Ectodermal cell (in vitro differentiated cells): Measurements from ENCODE around the gene SIMC1.
"Not testable (repeated sequence)": the region's sequence is repeated elsewhere in the genome, so short reads cannot be mapped to it uniquely, and the experiment has no call there.

Source experiments
- H3K27ac ChIP-seq: 2 replicates; pipeline ENCODE4 v1.7.0; 2013; ENCODE audit warnings: mild to moderate bottlenecking, low read depth, low read length; ENCODE audit not compliant: insufficient read depth, poor library complexity, severe bottlenecking
- H3K27me3 ChIP-seq: 2 replicates; pipeline ENCODE4 v1.7.0; 2013; ENCODE audit warnings: mild to moderate bottlenecking, low read length; ENCODE audit not compliant: insufficient read depth, control insufficient read depth, poor library complexity, severe bottlenecking
- H3K36me3 ChIP-seq: one replicate; pipeline ENCODE4 v1.7.0; 2013; ENCODE audit warnings: low read length; ENCODE audit not compliant: control insufficient read depth, insufficient read depth
- H3K4me1 ChIP-seq: one replicate; pipeline ENCODE4 v1.7.0; 2013; ENCODE audit warnings: low read length; ENCODE audit not compliant: control insufficient read depth, insufficient read depth
- H3K4me3 ChIP-seq: 2 replicates; pipeline ENCODE4 v1.7.0; 2013; ENCODE audit warnings: low read depth, low read length, control low read depth; ENCODE audit not compliant: insufficient read depth
- H3K9me3 ChIP-seq: 2 replicates; pipeline ENCODE4 v1.7.0; 2013; ENCODE audit warnings: mild to moderate bottlenecking, low read length, moderate library complexity; ENCODE audit not compliant: control insufficient read depth
- WGBS, 2 experiments: methylation state at CpG; one replicate each; pipeline ENCODE4 v1.1.7; 2013; ENCODE audit warnings: missing lambda C conversion rate in 2 of 2; 5-methylcytosine and 5-hydroxymethylcytosine counted together

Gene SIMC1

DNA sequence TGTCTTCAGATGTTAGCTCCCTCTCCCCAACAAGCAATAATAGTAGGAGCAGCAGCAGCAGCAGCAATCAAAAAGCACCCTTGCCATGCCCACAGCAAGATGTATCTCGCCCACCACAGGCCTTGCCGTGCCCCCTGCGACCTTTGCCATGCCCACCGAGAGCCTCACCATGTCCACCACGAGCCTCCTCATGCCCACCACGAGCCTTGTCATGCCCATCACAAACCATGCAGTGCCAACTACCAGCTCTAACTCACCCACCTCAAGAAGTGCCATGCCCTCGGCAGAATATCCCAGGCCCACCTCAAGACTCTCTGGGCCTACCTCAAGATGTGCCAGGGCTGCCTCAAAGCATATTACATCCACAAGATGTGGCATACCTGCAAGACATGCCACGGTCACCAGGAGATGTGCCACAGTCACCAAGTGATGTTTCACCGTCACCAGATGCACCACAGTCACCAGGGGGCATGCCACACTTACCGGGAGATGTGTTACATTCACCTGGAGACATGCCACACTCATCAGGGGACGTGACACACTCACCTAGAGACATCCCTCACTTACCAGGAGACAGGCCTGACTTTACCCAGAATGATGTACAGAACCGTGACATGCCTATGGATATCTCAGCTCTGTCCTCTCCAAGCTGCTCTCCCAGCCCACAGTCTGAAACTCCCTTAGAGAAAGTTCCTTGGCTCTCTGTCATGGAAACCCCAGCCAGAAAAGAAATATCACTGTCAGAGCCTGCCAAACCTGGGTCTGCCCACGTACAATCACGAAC lies 52.0 kb downstream of the SIMC1 start:
- H3K36me3 ChIP-seq, H3K27ac ChIP-seq, H3K27me3 ChIP-seq, H3K4me1 ChIP-seq, H3K4me3 ChIP-seq, H3K9me3 ChIP-seq: not testable (repeated sequence)
- 94 to 95% methylated on average over 13 to 14 of the region's 14 CpGs for WGBS, 2 experiments

DNA sequence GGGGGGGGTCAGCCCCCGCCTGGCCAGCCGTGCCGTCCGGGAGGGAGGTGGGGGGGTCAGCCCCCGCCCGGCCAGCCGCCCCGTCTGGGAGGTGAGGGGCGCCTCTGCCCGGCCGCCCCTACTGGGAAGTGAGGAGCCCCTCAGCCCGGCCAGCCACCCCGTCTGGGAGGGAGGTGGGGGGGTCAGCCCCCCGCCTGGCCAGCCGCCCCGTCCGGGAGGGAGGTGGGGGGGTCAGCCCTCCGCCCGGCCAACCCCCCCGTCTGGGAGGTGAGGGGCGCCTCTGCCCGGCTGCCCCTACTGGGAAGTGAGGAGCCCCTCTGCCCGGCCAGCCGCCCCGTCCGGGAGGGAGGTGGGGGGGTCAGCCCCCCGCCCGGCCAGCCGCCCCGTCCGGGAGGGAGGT lies 67.1 kb downstream of the SIMC1 start:
- not testable (repeated sequence) for H3K4me3 ChIP-seq, H3K4me1 ChIP-seq, H3K36me3 ChIP-seq, H3K9me3 ChIP-seq, H3K27me3 ChIP-seq, H3K27ac ChIP-seq
- 94 to 96% methylated on average over 9 to 13 of the region's 31 CpGs for WGBS, 2 experiments

DNA sequence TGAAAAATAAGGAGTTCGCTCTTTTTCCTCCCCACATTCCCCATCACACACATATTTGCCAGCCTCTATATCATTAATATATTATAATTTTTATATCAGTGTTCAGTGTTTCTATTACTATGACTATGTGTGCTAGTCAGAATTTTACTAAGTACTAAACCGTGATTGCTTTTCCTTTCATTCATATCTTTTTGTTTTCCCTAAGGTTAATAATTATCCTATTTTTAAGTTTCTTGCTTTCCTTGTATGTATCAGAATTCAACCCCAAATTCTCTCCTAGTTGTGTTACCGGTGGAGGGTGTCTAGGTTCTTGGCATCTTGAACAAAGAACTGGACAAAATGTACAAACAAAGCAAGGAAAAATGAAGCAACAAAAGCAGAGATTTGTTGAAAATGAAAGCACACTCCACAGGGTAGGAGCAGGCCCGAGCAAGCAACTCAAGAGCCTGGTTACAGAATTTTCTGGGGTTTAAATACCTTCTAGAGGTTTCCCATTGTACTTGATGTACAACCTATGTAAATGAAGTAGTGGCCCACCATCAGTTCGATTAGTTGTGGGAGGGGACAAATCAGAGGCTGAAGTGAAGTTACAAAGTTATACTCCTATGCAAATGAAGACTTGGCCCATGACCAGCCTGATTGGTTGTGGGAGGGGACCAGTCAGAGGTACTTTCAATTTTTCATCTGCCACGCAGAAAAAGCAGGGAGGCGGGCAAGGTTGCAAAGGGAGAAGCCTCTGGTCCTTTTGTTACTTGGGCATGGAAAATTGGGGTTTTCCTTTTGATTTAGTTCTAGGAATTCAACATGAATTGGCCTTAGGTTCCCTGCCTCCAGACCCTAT lies 79.5 kb downstream of the SIMC1 start:
- Histone ChIP-seq H3K4me1 (no peaks in the 10 kb centered on the region), H3K9me3 (no peaks in the 10 kb centered on the region), H3K27ac (no peak overlapping the region), H3K4me3 (no peak overlapping the region), H3K36me3 (peaks cover 15% of the 10 kb centered on the region), H3K27me3 (no peaks in the 10 kb centered on the region)
- WGBS, 2 experiments, result 93 to 95% methylated on average over 6 of the region's 7 CpGs

DNA sequence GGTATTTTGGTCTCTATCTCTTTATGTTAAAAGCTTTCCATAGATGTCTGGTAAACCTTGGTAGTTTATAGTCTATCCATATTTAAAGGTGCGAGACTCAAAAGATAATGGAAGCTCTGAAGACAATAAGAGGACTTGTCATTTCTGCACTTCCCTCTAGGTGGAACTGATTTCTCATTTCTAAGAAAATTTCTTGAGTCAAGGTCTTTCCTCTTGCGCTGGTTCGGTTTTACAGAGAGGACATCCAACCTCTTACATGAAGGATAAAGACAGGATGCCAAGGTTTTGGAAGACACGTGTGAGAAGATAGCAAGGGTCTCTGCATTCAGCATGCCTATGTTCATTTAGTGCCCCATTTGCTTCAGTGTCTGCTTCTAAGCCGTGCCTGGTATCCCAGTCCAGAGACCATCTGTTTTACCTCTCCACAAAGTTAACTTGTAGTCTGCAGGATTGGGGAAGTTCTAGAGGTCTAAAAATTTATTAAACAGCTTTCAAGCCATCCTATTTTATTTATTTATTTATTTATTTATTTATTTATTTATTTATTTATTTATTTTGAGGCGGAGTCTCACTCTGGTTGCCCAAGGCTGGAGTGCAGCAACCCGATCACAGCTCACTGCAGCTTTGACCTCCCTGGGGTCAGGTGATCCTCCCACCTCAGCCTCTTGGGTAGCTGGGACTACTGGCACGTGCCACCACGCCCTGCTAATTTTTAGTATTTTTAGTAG lies 81.8 kb downstream of the SIMC1 start:
- Histone ChIP-seq H3K27ac (no peak overlapping the region), H3K36me3 (peaks cover 9% of the 10 kb centered on the region), H3K27me3 (no peaks in the 10 kb centered on the region), H3K4me1 (no peaks in the 10 kb centered on the region), H3K4me3 (no peak overlapping the region), H3K9me3 (no peaks in the 10 kb centered on the region)
- WGBS, 2 experiments, result 94 to 95% methylated on average over 9 of the region's 9 CpGs

DNA sequence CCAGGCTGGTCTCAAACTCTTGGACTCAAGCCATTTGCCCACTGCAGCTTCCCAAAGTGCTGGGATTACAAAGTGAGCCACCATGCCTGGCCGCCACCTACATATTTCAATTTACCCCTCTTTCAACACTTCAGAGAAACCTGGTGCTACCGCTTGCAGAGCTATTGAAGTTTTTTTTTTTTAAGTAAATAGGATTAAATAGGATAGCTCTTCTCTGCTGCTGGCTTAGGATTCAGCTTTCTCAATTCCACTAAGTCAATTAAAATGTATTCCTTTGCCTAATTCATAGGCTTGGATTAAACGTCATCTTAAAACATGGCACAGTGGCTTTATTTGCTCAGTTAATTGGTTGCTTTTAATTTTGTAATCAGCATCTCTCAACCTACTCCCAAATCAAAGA lies 82.4 kb downstream of the SIMC1 start:
- no peaks in the 10 kb centered on the region for H3K4me1 ChIP-seq
- no peaks in the 10 kb centered on the region for H3K9me3 ChIP-seq
- H3K27ac ChIP-seq, result no peak overlapping the region
- WGBS, 2 experiments, result 54 to 55% methylated on average over 2 of the region's 3 CpGs
- H3K36me3 ChIP-seq, result peaks cover 9% of the 10 kb centered on the region
- H3K4me3 ChIP-seq, result no peak overlapping the region
- no peaks in the 10 kb centered on the region for H3K27me3 ChIP-seq

DNA sequence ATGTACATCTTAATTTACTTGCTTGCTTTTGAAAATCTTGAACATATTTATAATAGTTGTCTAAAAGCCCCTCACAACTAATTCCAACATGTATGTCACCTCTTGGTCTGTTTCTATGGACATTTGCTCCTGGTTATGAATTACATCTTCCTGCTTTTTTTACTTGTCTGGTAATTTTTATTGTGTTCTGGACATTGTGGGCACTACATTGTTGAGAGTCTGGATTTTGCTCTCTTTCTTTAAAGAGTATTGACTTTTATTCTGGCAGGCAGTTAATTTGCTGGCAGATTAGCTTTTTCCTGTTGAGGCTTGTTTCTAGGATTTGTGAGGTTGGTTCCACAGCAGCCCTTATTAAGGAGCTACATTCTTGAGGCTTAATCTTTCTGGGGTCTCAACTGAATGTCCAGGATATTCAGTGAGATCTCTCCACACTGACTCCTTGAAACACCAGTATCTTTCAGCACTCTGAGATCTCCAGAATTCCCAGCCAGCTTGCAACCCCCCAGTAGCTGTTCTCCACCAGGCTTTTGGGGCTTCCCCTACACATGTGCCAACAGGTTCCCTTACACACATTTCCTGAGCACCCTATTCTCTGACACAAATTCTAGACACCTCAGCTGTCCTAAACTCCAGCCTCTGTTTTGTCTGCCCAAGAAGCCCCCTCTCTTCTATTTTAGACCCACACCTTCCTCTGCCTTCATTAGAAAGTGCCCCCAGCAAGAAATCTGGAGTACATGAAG lies 96.0 kb downstream of the SIMC1 start:
- H3K4me3 ChIP-seq, result no peak overlapping the region
- H3K27me3 ChIP-seq, result no peaks in the 10 kb centered on the region
- H3K4me1 ChIP-seq, result no peaks in the 10 kb centered on the region
- no peaks in the 10 kb centered on the region for H3K9me3 ChIP-seq
- no peak overlapping the region for H3K27ac ChIP-seq
- H3K36me3 ChIP-seq, result peaks cover 7% of the 10 kb centered on the region

DNA sequence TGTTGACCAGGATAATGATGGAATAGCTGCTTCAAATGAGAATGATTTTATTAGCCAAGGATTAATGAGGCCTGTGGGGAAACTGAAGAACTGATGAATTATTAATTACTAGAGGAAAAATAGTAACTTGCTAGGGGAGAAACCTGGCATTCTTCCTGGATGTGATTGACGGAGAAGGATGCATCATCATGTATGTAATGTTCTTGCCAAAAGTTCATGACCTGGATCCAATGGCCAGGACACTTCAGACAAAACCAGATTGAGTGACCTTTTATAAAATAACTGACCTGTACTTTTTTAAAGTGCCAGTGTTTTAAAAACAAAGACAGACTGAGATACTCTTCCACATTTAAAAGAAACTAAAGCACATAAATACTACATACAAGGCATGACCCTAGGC lies 99.7 kb downstream of the SIMC1 start:
- Histone ChIP-seq H3K27ac (no peak overlapping the region), H3K4me1 (no peaks in the 10 kb centered on the region), H3K9me3 (no peaks in the 10 kb centered on the region), H3K36me3 (peaks cover 7% of the 10 kb centered on the region), H3K4me3 (no peak overlapping the region), H3K27me3 (no peaks in the 10 kb centered on the region)
- WGBS, 2 experiments, result 100% methylated on average over 1 of the region's 1 CpG

DNA sequence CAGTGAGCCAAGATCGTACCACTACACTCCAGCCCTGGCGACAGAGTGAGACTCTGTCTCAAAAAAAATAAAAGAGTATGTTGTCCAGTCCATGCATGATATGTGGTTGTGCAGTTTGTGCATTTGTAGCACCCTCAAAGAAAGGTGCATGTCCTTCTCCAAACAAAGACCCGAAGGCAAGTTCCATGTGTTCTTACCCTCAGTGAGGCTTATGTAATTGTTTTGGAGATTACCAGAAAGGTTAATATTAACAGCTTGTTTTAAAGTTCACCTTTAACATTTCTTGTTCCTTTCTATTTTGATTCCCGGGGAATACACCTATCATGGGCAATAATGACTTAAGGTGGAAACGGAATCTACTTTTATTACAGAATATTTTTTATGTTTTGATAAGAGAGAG lies 101.1 kb downstream of the SIMC1 start:
- Histone ChIP-seq H3K4me1 (no peaks in the 10 kb centered on the region), H3K9me3 (no peaks in the 10 kb centered on the region), H3K36me3 (peaks cover 7% of the 10 kb centered on the region), H3K27ac (no peak overlapping the region), H3K4me3 (no peak overlapping the region), H3K27me3 (no peaks in the 10 kb centered on the region)
- 94% methylated on average over 3 to 4 of the region's 5 CpGs for WGBS, 2 experiments

DNA sequence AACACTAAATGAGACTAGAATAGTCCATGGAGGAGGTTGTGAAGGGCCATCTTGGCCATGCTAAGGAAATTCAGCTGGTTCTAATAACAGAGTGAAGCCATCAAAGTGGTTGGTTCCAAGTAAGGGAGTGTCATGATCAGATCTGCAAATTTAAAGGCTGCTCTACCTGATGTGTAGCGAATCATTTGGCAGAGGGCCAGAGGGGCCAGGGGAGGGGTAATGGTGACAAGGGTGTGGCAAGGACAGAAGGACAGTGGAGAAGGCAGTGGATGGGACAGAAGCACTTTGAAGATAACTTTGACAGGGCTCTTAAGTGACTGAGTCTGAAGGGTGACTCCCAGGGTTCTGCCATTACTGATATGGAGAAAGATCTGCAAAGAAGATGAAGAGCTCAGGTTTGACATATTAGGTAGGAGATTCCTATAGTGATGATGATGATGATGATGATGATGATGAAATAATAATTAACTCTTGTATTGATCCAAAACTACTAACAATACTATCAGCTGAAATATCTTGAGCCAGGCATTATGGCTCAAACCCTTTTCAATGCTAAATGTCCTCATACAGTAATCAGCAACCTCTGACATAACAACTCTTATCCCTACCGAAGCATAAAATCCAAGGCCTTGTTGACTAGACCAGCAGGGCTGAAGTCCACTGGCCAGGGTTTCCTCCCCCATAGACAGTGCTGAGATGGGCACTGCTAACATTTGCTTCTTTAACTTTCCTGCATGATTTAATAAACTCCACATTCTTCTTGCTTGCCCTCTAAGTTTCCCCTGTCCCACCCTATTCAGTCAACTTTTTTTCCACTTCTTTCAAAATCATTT lies 103.3 kb downstream of the SIMC1 start:
- Histone ChIP-seq H3K36me3 (peaks cover 16% of the 10 kb centered on the region), H3K27ac (no peak overlapping the region), H3K4me1 (no peaks in the 10 kb centered on the region), H3K9me3 (no peaks in the 10 kb centered on the region), H3K27me3 (no peaks in the 10 kb centered on the region), H3K4me3 (no peak overlapping the region)
- WGBS, 2 experiments, result 92% methylated on average over 2 of the region's 2 CpGs
